ENCODE measurements around the gene TBC1D5.

TBC1D5 gene

GRCh38 chr3:17466028-17466427, 276.4 kb downstream of the TBC1D5 start:
- DNase-seq (ENCODE audit: low read depth, low spot score), result no peak
- in situ Hi-C loops (cut with HindIII; ENCODE audit: low sequenced_read_pairs), result no loop called here
- no peak overlapping the region for H3K4me3 ChIP-seq (ENCODE audit: low read depth, low read length)
- TF ChIP-seq CTCF (IDR thresholded peaks at IDR 0.05; ENCODE audit: low read depth, low read length), result no peak

GRCh38 chr3:17459470-17459993, 282.9 kb downstream of the TBC1D5 start:
- no peak overlapping the region for H3K4me3 ChIP-seq (ENCODE audit: low read depth, low read length)
- in situ Hi-C loops (cut with HindIII; ENCODE audit: low sequenced_read_pairs), result no loop called here
- no peak for TF ChIP-seq CTCF (IDR thresholded peaks at IDR 0.05; ENCODE audit: low read depth, low read length)
- DNase-seq (ENCODE audit: low read depth, low spot score), result no peak

- in situ Hi-C loops (cut with HindIII; ENCODE audit: low sequenced_read_pairs), result no loop called here
- DNase-seq (ENCODE audit: low read depth, low spot score), result no peak
- no peak overlapping the region for H3K4me3 ChIP-seq (ENCODE audit: low read depth, low read length)
- TF ChIP-seq CTCF (IDR thresholded peaks at IDR 0.05; ENCODE audit: low read depth, low read length), result no peak
Observed at GRCh38 chr3:17456650-17457049, 285.8 kb downstream of the TBC1D5 start.

- in situ Hi-C loops (cut with HindIII; ENCODE audit: low sequenced_read_pairs), result no loop called here
- no peak for DNase-seq (ENCODE audit: low read depth, low spot score)
- no peak for TF ChIP-seq CTCF (IDR thresholded peaks at IDR 0.05; ENCODE audit: low read depth, low read length)
- no peak overlapping the region for H3K4me3 ChIP-seq (ENCODE audit: low read depth, low read length)
Observed at GRCh38 chr3:17456046-17456445, 286.4 kb downstream of the TBC1D5 start.

- DNase-seq (ENCODE audit: low read depth, low spot score), result no peak
- TF ChIP-seq CTCF (IDR thresholded peaks at IDR 0.05; ENCODE audit: low read depth, low read length), result no peak
- no peak overlapping the region for H3K4me3 ChIP-seq (ENCODE audit: low read depth, low read length)
- in situ Hi-C loops (cut with HindIII; ENCODE audit: low sequenced_read_pairs), result no loop called here
Observed at GRCh38 chr3:17444865-17445264, 297.6 kb downstream of the TBC1D5 start.

- in situ Hi-C loops (cut with HindIII; ENCODE audit: low sequenced_read_pairs), result no loop called here
- no peak overlapping the region for H3K4me3 ChIP-seq (ENCODE audit: low read depth, low read length)
- no peak for TF ChIP-seq CTCF (IDR thresholded peaks at IDR 0.05; ENCODE audit: low read depth, low read length)
- no peak for DNase-seq (ENCODE audit: low read depth, low spot score)
Observed at GRCh38 chr3:17443142-17443541, 299.3 kb downstream of the TBC1D5 start.
